ES-I3 (cell line): ENCODE measurements around the gene TSC2.

Source experiments
- H3K36me3 ChIP-seq: 2 replicates; pipeline ENCODE4 v1.6.1; 2013; ENCODE audit warnings: mild to moderate bottlenecking, low read length, control low read depth, moderate library complexity; ENCODE audit not compliant: insufficient read depth
- H3K4me1 ChIP-seq: 2 replicates; pipeline ENCODE4 v1.6.1; 2013; ENCODE audit warnings: mild to moderate bottlenecking, control low read depth, low read length; ENCODE audit not compliant: insufficient read depth
- H3K9ac ChIP-seq: 2 replicates; pipeline ENCODE4 v1.6.1; 2013; ENCODE audit warnings: low read depth, mild to moderate bottlenecking, low read length, moderate library complexity
- H3K9me3 ChIP-seq: 2 replicates; pipeline ENCODE4 v1.6.1; 2013; ENCODE audit warnings: mild to moderate bottlenecking, low read length, moderate library complexity; ENCODE audit not compliant: control insufficient read depth, insufficient read depth

The TSC2 gene

DNA sequence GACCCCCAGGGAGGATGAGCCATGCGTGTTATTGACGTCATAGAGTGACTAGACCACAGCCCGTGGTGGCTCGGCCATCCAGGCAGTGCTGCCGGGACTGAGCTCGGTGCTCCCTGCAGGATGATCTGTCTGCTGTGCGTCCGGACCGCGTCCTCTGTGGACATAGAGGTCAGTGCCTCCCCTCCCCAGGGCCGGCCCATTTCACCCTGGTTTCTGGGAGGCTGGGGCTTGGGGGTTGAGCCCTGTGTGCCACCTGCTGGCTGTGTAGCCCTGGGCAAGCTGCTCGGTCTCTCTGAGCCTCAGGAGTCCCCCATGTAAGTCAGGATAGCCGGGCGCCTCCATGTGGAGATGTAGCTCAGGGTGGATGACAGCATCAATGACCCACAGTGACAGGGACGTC lies 8.3 kb downstream of the TSC2 start:
- H3K9ac ChIP-seq, result no peak overlapping the region

DNA sequence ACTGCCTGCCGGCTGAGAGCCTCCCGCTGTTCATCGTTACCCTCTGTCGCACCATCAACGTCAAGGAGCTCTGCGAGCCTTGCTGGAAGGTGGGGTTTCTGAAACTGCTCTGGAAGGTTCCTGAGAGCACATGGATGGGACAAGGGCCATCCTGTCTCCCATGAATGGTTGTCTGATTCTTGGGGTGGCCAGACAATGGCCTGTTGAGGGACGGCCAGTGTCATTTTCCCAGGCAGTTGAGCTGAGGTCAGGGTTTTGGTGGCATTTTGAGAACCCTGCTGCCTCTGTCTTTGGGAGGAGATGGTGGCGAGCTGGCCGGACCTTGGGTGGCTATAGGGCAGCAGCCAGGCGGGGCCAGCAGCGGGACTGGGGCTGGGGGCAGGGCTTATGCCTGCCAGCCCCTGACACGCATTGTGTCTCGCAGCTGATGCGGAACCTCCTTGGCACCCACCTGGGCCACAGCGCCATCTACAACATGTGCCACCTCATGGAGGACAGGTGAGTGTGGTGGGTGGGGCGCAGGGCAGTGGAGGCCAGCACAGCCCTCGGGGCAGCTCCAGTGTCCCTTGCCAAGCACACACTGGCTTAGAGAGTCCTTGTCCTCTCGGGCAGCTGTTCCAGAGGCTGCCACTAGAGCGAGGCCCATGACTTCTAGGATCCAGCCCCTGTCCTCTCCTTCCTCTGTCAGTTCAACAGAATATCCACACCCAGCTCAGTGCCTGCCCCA lies 9.1 kb downstream of the TSC2 start:
- Histone ChIP-seq H3K9ac (no peak overlapping the region), H3K9me3 (no peaks in the 10 kb centered on the region), H3K36me3 (no peaks in the 10 kb centered on the region; the same call in 1 of the 2 replicates), H3K4me1 (no peaks in the 10 kb centered on the region)

More for the DNA sequence above, 8.3 kb downstream of the TSC2 start:
- H3K36me3 ChIP-seq, result no peaks in the 10 kb centered on the region; the same call in 1 of the 2 replicates
- H3K9me3 ChIP-seq, result no peaks in the 10 kb centered on the region
- no peaks in the 10 kb centered on the region for H3K4me1 ChIP-seq

DNA sequence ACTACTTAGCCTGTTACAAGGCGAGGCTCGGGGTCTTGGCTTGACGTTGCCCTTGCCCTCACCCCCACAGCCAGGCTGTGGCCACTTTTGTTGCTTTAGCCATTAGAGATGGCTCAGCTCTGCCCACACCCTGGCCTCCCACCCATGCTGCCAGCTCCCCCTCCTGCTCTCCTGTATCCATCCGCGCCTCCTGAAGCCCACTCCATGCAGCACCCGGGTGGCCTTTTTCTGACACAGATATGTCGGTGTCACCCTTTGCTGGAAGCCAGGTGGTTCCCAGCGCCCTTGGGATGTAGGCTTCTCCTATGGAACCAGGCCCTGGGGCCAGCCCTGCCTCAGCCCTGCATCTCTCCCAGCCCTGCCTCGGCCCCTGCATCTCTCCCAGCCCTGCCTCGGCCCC lies 9.7 kb downstream of the TSC2 start:
- Histone ChIP-seq H3K9me3 (no peaks in the 10 kb centered on the region), H3K36me3 (no peaks in the 10 kb centered on the region; the same call in 1 of the 2 replicates), H3K4me1 (no peaks in the 10 kb centered on the region), H3K9ac (no peak overlapping the region)

DNA sequence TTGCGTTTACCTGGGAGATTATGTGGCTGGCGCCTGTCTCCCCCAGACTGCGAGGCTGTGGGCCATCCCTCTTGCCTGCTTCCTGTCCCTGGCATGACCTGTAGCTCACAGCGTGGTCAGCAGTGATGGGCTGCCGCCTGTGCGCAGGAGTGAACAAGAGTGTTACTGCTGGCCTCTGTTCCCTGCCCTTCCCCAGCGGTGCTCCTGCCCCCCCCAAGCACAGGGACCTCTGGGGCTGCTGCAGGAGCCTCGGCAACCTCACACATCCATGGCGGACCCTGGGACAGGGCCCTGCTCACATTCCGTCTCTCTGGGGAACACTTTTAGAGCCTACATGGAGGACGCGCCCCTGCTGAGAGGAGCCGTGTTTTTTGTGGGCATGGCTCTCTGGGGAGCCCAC lies 10.6 kb downstream of the TSC2 start:
- Histone ChIP-seq H3K36me3 (no peaks in the 10 kb centered on the region; the same call in 1 of the 2 replicates), H3K9ac (no peak overlapping the region), H3K4me1 (no peaks in the 10 kb centered on the region), H3K9me3 (no peaks in the 10 kb centered on the region)

DNA sequence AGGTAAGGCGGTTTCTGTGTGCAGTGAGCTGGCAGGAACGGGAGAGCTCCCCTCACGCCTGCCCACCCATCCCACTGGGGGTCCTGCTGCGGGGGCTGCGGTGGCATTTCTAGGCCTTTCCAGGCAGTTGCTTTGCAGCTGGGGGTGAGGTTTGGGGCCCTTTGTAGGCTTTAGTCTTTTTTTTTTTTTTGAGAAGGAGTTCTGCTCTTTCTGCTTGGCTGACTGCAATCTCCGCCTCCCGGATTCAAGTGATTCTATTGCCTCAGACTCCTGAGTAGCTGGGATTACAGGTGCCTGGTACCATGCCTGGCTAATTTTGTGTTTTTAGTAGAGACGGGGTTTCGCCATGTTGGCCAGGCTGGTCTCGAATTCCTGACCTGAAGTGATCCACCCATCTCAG lies 11.1 kb downstream of the TSC2 start:
- Histone ChIP-seq H3K9me3 (no peaks in the 10 kb centered on the region), H3K9ac (no peak overlapping the region), H3K4me1 (no peaks in the 10 kb centered on the region), H3K36me3 (no peaks in the 10 kb centered on the region; the same call in 1 of the 2 replicates)

DNA sequence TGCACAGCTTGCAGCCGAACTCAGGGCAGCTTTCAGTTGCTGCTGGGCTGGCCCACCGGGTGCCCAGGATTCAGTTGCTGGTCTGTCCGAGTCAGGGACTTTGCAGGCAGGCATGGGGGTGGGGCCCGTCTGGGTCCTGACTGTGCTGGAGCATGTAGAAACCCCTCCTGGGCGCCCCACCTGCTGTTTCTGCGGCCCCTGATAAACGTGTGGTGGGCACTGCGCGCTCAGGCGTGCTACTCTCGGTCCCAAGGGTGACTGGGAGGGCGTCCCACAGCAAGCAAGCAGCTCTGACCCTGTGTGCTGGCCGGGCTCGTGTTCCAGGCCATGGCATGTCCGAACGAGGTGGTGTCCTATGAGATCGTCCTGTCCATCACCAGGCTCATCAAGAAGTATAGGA lies 12.6 kb downstream of the TSC2 start:
- H3K36me3 ChIP-seq, result no peaks in the 10 kb centered on the region; the same call in 1 of the 2 replicates
- H3K9ac ChIP-seq, result no peak overlapping the region
- H3K4me1 ChIP-seq, result no peaks in the 10 kb centered on the region
- no peaks in the 10 kb centered on the region for H3K9me3 ChIP-seq

DNA sequence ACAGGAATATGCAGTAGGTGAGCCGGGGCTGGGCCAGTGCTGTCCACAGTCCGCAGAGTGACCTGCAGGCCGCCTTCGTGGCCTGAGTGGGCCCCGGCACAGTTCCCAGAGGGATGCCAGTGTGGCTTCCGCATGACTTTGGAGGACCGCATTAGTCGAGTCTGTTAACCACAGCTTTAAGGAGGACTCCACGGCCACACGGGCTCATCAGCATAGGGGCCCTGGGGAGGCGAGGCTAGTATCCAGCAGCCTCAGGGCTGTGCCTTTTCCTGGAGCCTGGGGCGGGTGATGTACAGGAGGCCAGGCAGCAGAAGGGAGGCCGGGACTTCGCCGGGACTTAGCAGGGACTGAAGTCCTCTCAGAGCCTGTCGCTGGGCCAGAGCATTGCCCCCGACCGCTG lies 13.2 kb downstream of the TSC2 start:
- no peaks in the 10 kb centered on the region for H3K4me1 ChIP-seq
- H3K36me3 ChIP-seq, result peaks cover 6% of the 10 kb centered on the region
- no peaks in the 10 kb centered on the region for H3K9me3 ChIP-seq
- H3K9ac ChIP-seq, result no peak overlapping the region

DNA sequence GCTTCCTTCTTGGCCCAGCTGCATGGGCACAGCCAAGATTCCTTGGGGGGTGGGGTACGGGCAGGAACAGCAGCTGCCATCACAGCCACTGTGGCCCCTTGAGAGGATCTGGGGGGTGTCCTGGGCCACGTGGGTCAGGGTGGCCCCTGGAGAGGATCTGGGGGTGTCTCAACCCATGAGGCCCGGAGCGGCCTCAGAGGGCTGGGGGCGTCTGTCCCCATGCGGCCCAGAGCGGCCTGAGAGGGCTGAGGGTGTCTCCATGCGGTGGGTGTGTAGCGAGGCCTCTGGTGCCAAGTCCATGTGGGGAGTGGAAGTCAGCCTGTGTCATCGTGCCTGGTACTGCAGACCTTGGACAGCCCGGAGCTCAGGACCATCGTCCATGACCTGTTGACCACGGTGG lies 13.7 kb downstream of the TSC2 start:
- no peak overlapping the region for H3K9ac ChIP-seq
- H3K36me3 ChIP-seq, result peaks cover 9% of the 10 kb centered on the region
- H3K4me1 ChIP-seq, result no peaks in the 10 kb centered on the region
- H3K9me3 ChIP-seq, result no peaks in the 10 kb centered on the region

DNA sequence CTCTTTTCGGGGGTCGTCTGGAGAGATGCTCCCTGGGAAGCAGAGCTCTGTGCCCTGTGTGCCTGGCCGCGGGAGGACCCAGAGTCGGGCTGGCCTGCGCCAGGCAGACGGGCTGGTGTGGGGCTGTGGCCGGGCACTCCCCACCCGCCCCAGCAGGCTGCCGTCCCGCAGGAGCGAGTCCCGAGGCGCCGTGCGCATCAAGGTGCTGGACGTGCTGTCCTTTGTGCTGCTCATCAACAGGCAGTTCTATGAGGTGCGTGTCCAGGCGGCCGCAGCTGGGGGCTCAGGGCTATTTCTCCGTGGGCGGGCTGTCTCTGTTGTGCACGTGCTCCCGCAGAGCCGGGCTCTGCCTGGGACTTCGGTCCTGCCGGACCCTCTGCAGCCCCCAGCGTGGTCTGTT lies 15.0 kb downstream of the TSC2 start:
- Histone ChIP-seq H3K9ac (no peak overlapping the region), H3K36me3 (peaks cover 9% of the 10 kb centered on the region), H3K9me3 (no peaks in the 10 kb centered on the region), H3K4me1 (no peaks in the 10 kb centered on the region)

DNA sequence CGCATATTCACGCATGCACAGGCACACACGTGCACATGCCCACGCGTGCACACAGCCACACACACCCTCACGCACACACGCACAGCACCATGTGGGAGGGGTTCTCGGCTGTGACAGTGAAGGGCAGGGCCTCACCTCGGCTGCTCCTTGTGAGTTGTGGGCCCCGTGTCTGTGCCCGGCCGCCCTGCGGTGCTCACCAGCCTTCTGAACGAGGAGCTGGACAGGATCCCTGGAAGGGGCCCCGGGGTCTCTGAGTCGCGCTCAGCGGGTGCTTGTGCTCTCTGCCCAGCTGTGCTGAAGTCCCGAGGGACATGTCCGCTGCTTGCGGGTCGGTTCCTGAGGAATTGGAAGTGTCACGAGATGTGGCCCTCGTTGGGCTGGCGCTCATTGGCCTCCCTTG lies 16.1 kb downstream of the TSC2 start:
- H3K9me3 ChIP-seq, result no peaks in the 10 kb centered on the region
- no peak overlapping the region for H3K9ac ChIP-seq
- H3K4me1 ChIP-seq, result no peaks in the 10 kb centered on the region
- peaks cover 9% of the 10 kb centered on the region for H3K36me3 ChIP-seq

DNA sequence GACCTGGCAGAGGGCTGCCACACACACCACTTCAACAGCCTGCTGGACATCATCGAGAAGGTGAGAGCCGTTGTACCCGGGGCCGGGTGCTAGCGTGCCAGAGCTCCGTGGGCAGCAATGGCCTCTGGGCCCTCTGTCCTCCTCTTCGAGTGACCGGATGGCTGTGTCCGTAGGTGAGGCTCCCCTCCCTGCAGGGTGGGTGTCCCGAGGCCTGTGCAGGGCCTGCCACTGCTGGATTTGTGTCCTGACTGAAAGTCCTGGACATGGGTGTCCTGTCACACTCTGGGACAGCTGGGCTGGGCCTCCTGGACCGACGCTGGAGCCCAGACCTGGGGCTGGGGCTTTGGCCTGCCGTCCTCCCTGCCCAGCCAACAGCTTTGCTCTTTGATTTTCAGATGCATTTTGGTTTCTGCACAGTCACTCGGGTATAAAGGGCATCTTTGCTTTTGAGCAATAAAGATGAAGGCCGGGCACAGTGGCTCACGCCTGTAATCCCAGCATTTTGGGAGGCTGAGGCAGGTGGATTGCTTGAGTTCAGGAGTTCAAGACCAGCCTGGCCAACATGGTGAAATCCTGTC lies 16.7 kb downstream of the TSC2 start:
- Histone ChIP-seq H3K9ac (no peak overlapping the region), H3K4me1 (no peaks in the 10 kb centered on the region), H3K9me3 (no peaks in the 10 kb centered on the region), H3K36me3 (peaks cover 9% of the 10 kb centered on the region)

DNA sequence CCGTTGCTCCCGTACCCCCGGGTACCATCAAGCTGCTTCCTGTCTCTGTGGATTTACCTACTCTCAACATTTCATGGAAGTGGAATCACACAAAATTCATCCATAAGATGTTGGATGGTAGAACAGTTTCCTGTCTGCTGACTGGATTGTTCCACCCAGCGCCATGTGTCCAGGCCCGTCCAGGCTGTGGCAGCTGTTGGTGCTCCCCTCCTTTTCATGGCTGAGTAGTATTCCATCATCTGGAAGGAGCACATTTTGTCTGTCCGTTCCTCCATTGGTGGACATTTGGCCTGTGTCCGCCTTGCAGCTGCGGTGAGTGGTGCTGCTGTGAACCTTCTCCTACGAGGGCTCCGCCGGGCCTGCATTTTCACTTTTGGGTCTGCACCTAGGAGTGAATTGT lies 18.4 kb downstream of the TSC2 start:
- H3K4me1 ChIP-seq, result no peaks in the 10 kb centered on the region
- H3K9me3 ChIP-seq, result no peaks in the 10 kb centered on the region
- H3K9ac ChIP-seq, result no peak overlapping the region
- H3K36me3 ChIP-seq, result peaks cover 9% of the 10 kb centered on the region; the same call in 1 of the 2 replicates

DNA sequence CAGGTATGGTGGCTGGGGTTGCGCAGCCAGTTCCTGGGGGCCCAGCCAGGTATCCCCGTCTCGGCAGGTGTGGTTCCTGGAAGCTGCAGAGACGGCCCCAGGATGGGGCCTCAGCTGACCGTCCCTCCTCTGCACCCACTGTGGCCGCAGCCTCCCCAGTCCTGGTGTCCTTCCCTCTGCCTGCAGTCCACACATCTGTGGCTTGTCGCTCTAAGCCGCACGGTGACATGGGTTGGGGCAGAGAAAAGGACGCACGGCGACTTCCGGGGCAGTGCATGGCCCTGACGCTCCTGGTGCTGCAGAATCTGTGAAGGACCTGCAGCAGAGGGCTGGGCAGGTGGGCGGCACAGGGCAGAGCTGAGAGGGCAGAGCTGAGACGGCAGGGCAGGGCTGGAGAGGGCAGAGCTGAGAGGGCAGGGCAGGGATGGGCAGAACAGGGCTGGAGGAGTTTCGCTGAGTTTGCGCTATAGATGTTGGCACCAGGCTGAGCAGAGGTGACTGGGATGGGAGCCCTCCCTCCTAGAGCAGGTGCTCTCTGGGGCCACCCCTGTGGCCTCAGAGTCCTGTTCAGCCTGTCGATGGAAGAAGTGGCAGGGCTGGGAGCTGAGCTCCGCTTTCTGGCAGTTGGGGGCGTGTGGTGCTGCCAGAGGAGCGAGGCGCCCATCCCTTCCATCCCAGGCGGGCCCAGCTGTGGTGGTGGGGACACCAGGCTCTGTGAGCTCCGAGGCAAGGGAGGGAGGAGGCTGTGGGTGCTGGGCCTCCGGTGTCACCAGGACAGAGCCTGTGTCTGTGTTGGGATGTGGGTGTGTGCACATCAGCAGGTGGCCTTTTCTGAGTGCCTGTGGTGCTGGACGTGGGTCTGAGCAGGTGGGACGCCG lies 23.0 kb downstream of the TSC2 start:
- no peaks in the 10 kb centered on the region for H3K4me1 ChIP-seq
- peaks cover 5% of the 10 kb centered on the region for H3K36me3 ChIP-seq
- no peak overlapping the region for H3K9ac ChIP-seq
- no peaks in the 10 kb centered on the region for H3K9me3 ChIP-seq

DNA sequence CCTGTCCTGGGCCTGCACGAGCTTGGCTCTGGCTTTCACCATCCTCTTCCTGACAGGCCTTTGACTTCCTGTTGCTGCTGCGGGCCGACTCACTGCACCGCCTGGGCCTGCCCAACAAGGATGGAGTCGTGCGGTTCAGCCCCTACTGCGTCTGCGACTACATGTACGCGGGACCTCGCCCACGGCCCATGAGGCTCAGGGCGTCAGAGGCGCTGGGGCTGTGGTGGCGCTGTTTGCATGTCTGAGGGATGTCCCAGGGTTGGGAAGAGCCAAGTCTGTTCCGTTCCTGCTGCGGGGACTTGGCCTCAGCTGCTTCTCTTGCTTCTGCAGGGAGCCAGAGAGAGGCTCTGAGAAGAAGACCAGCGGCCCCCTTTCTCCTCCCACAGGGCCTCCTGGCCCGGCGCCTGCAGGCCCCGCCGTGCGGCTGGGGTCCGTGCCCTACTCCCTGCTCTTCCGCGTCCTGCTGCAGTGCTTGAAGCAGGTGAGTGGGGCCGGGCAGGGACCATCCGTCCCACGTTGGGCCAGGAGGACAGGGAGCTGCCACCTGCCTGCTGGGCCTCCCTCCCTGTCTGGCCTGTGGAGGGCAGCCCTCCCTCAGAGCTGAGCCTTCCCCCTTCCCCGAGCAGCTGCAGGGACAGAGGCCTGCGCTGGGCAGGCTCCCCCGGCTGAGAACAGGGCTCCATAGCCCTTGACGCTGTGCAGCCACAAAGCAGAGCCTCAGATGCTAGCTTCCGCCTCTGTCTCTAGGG lies 23.8 kb downstream of the TSC2 start:
- H3K9me3 ChIP-seq, result no peaks in the 10 kb centered on the region
- no peak overlapping the region for H3K9ac ChIP-seq
- no peaks in the 10 kb centered on the region; the same call in none of the 2 replicates for H3K36me3 ChIP-seq
- no peaks in the 10 kb centered on the region for H3K4me1 ChIP-seq
